Measurements from ENCODE around the gene PTPN13.

GRCh38 chr4:86775061-86775460 is 180.9 kb downstream of the PTPN13 start:
- TF ChIP-seq ZNF510 (tag by site-specific recombination; IDR thresholded peaks at IDR 0.05; ENCODE audit: insufficient replicate concordance) = no peak
- TF ChIP-seq, protein P1, sequence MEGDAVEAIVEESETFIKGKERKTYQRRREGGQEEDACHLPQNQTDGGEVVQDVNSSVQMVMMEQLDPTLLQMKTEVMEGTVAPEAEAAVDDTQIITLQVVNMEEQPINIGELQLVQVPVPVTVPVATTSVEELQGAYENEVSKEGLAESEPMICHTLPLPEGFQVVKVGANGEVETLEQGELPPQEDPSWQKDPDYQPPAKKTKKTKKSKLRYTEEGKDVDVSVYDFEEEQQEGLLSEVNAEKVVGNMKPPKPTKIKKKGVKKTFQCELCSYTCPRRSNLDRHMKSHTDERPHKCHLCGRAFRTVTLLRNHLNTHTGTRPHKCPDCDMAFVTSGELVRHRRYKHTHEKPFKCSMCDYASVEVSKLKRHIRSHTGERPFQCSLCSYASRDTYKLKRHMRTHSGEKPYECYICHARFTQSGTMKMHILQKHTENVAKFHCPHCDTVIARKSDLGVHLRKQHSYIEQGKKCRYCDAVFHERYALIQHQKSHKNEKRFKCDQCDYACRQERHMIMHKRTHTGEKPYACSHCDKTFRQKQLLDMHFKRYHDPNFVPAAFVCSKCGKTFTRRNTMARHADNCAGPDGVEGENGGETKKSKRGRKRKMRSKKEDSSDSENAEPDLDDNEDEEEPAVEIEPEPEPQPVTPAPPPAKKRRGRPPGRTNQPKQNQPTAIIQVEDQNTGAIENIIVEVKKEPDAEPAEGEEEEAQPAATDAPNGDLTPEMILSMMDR (tag by site-specific recombination; IDR thresholded peaks at IDR 0.05) = no peak
- TF ChIP-seq ELK4 (IDR thresholded peaks at IDR 0.05; ENCODE audit: borderline replicate concordance, low read depth, low read length) = no peak
- TF ChIP-seq ZBTB8A (tag by site-specific recombination; IDR thresholded peaks at IDR 0.05) = no peak
- no peak for TF ChIP-seq SALL2 (tag by site-specific recombination; IDR thresholded peaks at IDR 0.05; ENCODE audit: borderline replicate concordance)
- TF ChIP-seq ZNF626 (tag by site-specific recombination; IDR thresholded peaks at IDR 0.05) = no peak
- TF ChIP-seq, protein P2, sequence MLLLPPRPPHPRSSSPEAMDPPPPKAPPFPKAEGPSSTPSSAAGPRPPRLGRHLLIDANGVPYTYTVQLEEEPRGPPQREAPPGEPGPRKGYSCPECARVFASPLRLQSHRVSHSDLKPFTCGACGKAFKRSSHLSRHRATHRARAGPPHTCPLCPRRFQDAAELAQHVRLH (tag by site-specific recombination; IDR thresholded peaks at IDR 0.05) = no peak
- TF ChIP-seq ZNF148 (tag by site-specific recombination; IDR thresholded peaks at IDR 0.05; ENCODE audit: borderline replicate concordance) = no peak
- no peak for TF ChIP-seq ZBTB7A (tag by site-specific recombination; IDR thresholded peaks at IDR 0.05; ENCODE audit: low read depth)
- TF ChIP-seq ZFP3 (tag by site-specific recombination; IDR thresholded peaks at IDR 0.05; ENCODE audit: low read depth) = no peak
- no peak for TF ChIP-seq ZNF791 (tag by site-specific recombination; IDR thresholded peaks at IDR 0.05)
- TF ChIP-seq ZBTB26 (tag by site-specific recombination; optimal IDR thresholded peaks at IDR 0.05) = no peak
- no peak for TF ChIP-seq ZNF596 (tag by site-specific recombination; IDR thresholded peaks at IDR 0.05)
- no peak for TF ChIP-seq HOXA7 (CRISPR knock-in tag; IDR thresholded peaks at IDR 0.05; ENCODE audit: borderline replicate concordance)
